ENCODE data around the gene CEND1.

Gene CEND1

GRCh38 chr11:788953-789940 lies 643 bp downstream of the CEND1 start:
- Histone ChIP-seq H3K36me3 (replicated peaks; ENCODE audit: insufficient read depth, low read length) (no peaks in the 10 kb centered on the region), H3K9ac (ENCODE audit: low read length) (peak overlapping the region; percentile 41), H3K27me3 (replicated peaks; ENCODE audit: insufficient read depth, low read length) (no peaks in the 10 kb centered on the region), H3K4me2 (ENCODE audit: low read depth, low read length) (peak overlapping the region; percentile 73), H3F3A (ENCODE audit: insufficient read depth, low read length) (peaks cover 10% of the 10 kb centered on the region; the same call in 1 of the 2 replicates), H3K79me2 (ENCODE audit: low read length) (peaks cover 25% of the 10 kb centered on the region), H3K27ac (ENCODE audit: low read length) (peak overlapping the region; percentile 4; the same call in 1 of the 2 replicates), H4K20me1 (ENCODE audit: insufficient read depth, low read length) (no peaks in the 10 kb centered on the region), H3K9me3 (replicated peaks; ENCODE audit: insufficient read depth, low read length) (no peaks in the 10 kb centered on the region), H3K9me2 (replicated peaks; ENCODE audit: insufficient read depth, low read length) (no peaks in the 10 kb centered on the region), H2AFZ (ENCODE audit: low read length) (0 out of 2 replicates have a peak overlapping the region, but pooled peaks have one; percentile 30), H3K4me3 (ENCODE audit: low read length) (peak overlapping the region; percentile 85), H3K4me1 (ENCODE audit: low read length) (0 out of 2 replicates have a peak, but pooled peaks cover 3% of the 10 kb centered on the region)
- peak; percentile 79 for DNase-seq
- TF ChIP-seq CTCF (IDR thresholded peaks at IDR 0.05; ENCODE audit: low read length): no peak
- no peak for TF ChIP-seq EZH2phosphoT487 (IDR thresholded peaks at IDR 0.05; ENCODE audit: low read length)
- no peak for TF ChIP-seq EZH2 (optimal IDR thresholded peaks at IDR 0.05; ENCODE audit: low read depth, low read length)

GRCh38 chr11:788009-788640 lies 1.8 kb downstream of the CEND1 start:
- Histone ChIP-seq H3K9me3 (replicated peaks; ENCODE audit: insufficient read depth, low read length) (no peaks in the 10 kb centered on the region), H3K79me2 (ENCODE audit: low read length) (peaks cover 18% of the 10 kb centered on the region), H3K36me3 (replicated peaks; ENCODE audit: insufficient read depth, low read length) (no peaks in the 10 kb centered on the region), H3K4me1 (ENCODE audit: low read length) (0 out of 2 replicates have a peak, but pooled peaks cover 3% of the 10 kb centered on the region), H2AFZ (ENCODE audit: low read length) (no peak overlapping the region), H3K27ac (ENCODE audit: low read length) (no peak overlapping the region), H3K4me2 (ENCODE audit: low read depth, low read length) (no peak overlapping the region), H3F3A (ENCODE audit: insufficient read depth, low read length) (peaks cover 10% of the 10 kb centered on the region; the same call in 1 of the 2 replicates), H3K9me2 (replicated peaks; ENCODE audit: insufficient read depth, low read length) (no peaks in the 10 kb centered on the region), H3K9ac (ENCODE audit: low read length) (no peak overlapping the region), H3K4me3 (ENCODE audit: low read length) (no peak overlapping the region), H4K20me1 (ENCODE audit: insufficient read depth, low read length) (no peaks in the 10 kb centered on the region), H3K27me3 (replicated peaks; ENCODE audit: insufficient read depth, low read length) (no peaks in the 10 kb centered on the region)
- TF ChIP-seq EZH2 (optimal IDR thresholded peaks at IDR 0.05; ENCODE audit: low read depth, low read length) (no peak), EZH2phosphoT487 (IDR thresholded peaks at IDR 0.05; ENCODE audit: low read length) (no peak), CTCF (IDR thresholded peaks at IDR 0.05; ENCODE audit: low read length) (no peak)
- no peak for DNase-seq

DNA sequence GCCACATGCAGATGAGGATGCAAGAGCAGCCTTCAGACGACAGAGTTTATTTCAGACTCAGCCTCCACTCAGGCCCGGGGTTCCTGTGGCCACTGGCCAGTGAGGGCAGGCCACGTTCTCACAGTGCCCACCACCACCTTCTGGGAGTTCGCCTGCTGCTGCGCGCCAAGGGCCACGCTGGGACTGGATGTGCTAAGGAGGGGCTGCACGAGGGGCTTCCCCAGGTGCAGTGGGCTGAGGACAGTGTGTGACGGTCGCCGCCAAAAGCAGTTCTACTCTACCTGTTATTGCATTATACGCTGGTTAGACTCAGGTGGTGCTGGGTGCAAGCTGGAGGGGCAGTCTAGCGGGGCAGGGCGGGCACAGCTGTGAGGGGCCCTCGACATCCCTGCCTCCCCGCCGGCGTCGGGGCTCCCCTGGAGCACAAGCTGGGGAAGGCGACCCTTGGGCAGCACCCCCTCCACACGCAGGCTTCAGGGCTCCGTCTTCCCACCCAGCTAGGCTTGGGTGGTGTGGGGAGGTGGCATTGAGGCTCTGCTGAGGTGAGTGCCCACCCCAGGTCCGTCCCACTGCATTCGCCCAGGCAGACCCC lies 2.7 kb downstream of the CEND1 start:
- no peak overlapping the region for H3K27ac ChIP-seq (ENCODE audit: low read length)
- 0 out of 2 replicates have a peak, but pooled peaks cover 3% of the 10 kb centered on the region for H3K4me1 ChIP-seq (ENCODE audit: low read length)
- H3K9me3 ChIP-seq (replicated peaks; ENCODE audit: insufficient read depth, low read length): no peaks in the 10 kb centered on the region
- peaks cover 10% of the 10 kb centered on the region; the same call in 1 of the 2 replicates for H3F3A ChIP-seq (ENCODE audit: insufficient read depth, low read length)
- H3K36me3 ChIP-seq (replicated peaks; ENCODE audit: insufficient read depth, low read length): no peaks in the 10 kb centered on the region
- no peaks in the 10 kb centered on the region for H3K9me2 ChIP-seq (replicated peaks; ENCODE audit: insufficient read depth, low read length)
- no peak overlapping the region for H3K9ac ChIP-seq (ENCODE audit: low read length)
- TF ChIP-seq EZH2phosphoT487 (IDR thresholded peaks at IDR 0.05; ENCODE audit: low read length): no peak
- no peak for TF ChIP-seq CTCF (IDR thresholded peaks at IDR 0.05; ENCODE audit: low read length)
- no peak for TF ChIP-seq EZH2 (optimal IDR thresholded peaks at IDR 0.05; ENCODE audit: low read depth, low read length)
- H3K4me3 ChIP-seq (ENCODE audit: low read length): no peak overlapping the region
- H2AFZ ChIP-seq (ENCODE audit: low read length): no peak overlapping the region
- H4K20me1 ChIP-seq (ENCODE audit: insufficient read depth, low read length): no peaks in the 10 kb centered on the region
- H3K27me3 ChIP-seq (replicated peaks; ENCODE audit: insufficient read depth, low read length): no peaks in the 10 kb centered on the region
- no peak overlapping the region for H3K4me2 ChIP-seq (ENCODE audit: low read depth, low read length)
- H3K79me2 ChIP-seq (ENCODE audit: low read length): peaks cover 17% of the 10 kb centered on the region
- no peak for DNase-seq

All from MM.1S (cell line).